ENCODE measurements around the gene CAMK1G.

GRCh38 chr1:209618291-209618690, 34.8 kb downstream of the CAMK1G start:
- no peak for TF ChIP-seq POLR2AphosphoS5 (IDR thresholded peaks at IDR 0.05; ENCODE audit: low read depth)
- TF ChIP-seq, protein P1, sequence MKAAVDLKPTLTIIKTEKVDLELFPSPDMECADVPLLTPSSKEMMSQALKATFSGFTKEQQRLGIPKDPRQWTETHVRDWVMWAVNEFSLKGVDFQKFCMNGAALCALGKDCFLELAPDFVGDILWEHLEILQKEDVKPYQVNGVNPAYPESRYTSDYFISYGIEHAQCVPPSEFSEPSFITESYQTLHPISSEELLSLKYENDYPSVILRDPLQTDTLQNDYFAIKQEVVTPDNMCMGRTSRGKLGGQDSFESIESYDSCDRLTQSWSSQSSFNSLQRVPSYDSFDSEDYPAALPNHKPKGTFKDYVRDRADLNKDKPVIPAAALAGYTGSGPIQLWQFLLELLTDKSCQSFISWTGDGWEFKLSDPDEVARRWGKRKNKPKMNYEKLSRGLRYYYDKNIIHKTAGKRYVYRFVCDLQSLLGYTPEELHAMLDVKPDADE (IDR thresholded peaks at IDR 0.05): no peak
